Erythroblast (primary cell): Measurements from ENCODE around the gene CD300C.

Experiments used
- GATA1 ChIP-seq: IDR thresholded peaks from 2 replicates; pipeline ENCODE4 v1.6.1; 2011; ENCODE audit warnings: low read depth, mild to moderate bottlenecking, control low read depth, low read length, moderate library complexity
- POLR2A ChIP-seq: IDR thresholded peaks from 2 replicates; pipeline ENCODE4 v1.6.1; 2011; ENCODE audit warnings: mild to moderate bottlenecking, low read length

- TF ChIP-seq POLR2A (no peak), GATA1 (no peak)
These were observed 13.1 kb upstream of the CD300C start for GRCh38 chr17:74558882-74559519.
